Duodenal mucosa (tissue), 2 donors: ENCODE data around the gene ADARB2.

Source experiments
- H3K27ac ChIP-seq: one replicate; pipeline ENCODE4 v1.7.0; 2013; ENCODE audit warnings: low read depth, low read length
- H3K27me3 ChIP-seq, 2 donors: one replicate each; pipeline ENCODE4 v1.7.0; 2013; ENCODE audit warnings: low read length in 2 of 2, control low read depth in 1 of 2; ENCODE audit not compliant: insufficient read depth in 2 of 2, control insufficient read depth in 1 of 2
- H3K36me3 ChIP-seq, 2 donors: one replicate each; pipeline ENCODE4 v1.7.0; 2013; ENCODE audit warnings: low read length in 2 of 2, control low read depth in 1 of 2; ENCODE audit not compliant: insufficient read depth in 2 of 2, control insufficient read depth in 1 of 2
- H3K4me1 ChIP-seq, 2 donors: one replicate each; pipeline ENCODE4 v1.7.0; 2013; ENCODE audit warnings: low read length in 2 of 2, control low read depth in 1 of 2; ENCODE audit not compliant: insufficient read depth in 2 of 2, control insufficient read depth in 1 of 2
- H3K4me3 ChIP-seq, 2 donors: one replicate each; pipeline ENCODE4 v1.7.0; 2013; ENCODE audit warnings: low read length in 2 of 2, low read depth in 1 of 2
- H3K9ac ChIP-seq, 2 donors: one replicate each; pipeline ENCODE4 v1.7.0; 2013; ENCODE audit warnings: low read length in 2 of 2, low read depth in 1 of 2
- H3K9me3 ChIP-seq, 2 donors: one replicate each; pipeline ENCODE4 v1.7.0; 2013; ENCODE audit warnings: low read length in 2 of 2, control low read depth in 1 of 2; ENCODE audit not compliant: control insufficient read depth in 1 of 2

ADARB2 gene

GRCh38 chr10:1603181-1603580, 134.1 kb downstream of the ADARB2 start:
- no peak overlapping the region for H3K27ac ChIP-seq
- no peaks in the 10 kb centered on the region for H3K36me3 ChIP-seq
- H3K9me3 ChIP-seq: no peaks in the 10 kb centered on the region
- H3K27me3 ChIP-seq: peaks cover 0 to 7% of the 10 kb centered on the region in 2 donors
- H3K4me3 ChIP-seq: no peak overlapping the region
- H3K9ac ChIP-seq: no peak overlapping the region
- no peaks in the 10 kb centered on the region for H3K4me1 ChIP-seq

- no peak overlapping the region for H3K27ac ChIP-seq
- H3K27me3 ChIP-seq: peaks cover 0 to 7% of the 10 kb centered on the region in 2 donors
- H3K36me3 ChIP-seq: no peaks in the 10 kb centered on the region
- no peak overlapping the region for H3K4me3 ChIP-seq
- no peaks in the 10 kb centered on the region for H3K4me1 ChIP-seq
- H3K9ac ChIP-seq: no peak overlapping the region
- no peaks in the 10 kb centered on the region for H3K9me3 ChIP-seq
These were observed 135.3 kb downstream of the ADARB2 start for GRCh38 chr10:1602037-1602484.

DNA sequence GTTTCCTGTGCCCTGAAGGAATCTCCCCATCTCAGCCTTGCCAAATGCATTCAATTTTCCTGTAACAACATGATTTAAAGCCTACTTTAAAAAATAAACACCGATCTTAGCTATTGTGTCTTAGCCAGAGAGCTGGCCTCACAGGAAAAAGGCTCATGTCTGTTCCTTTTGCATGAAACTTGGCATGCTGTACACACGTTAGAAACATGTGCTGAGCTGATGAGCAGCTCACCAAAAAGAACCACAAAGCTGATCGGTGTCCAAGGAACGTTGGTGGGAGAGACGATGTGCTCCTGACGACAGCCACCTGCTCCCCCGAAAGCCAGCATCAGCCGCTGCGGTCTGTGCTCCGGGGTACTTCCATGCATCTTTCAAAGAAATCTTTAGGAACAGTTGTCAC, 135.9 kb downstream of the ADARB2 start:
- no peak overlapping the region for H3K4me3 ChIP-seq
- peaks cover 0 to 7% of the 10 kb centered on the region in 2 donors for H3K27me3 ChIP-seq
- no peaks in the 10 kb centered on the region for H3K36me3 ChIP-seq
- no peaks in the 10 kb centered on the region for H3K4me1 ChIP-seq
- no peaks in the 10 kb centered on the region for H3K9me3 ChIP-seq
- H3K9ac ChIP-seq: no peak overlapping the region
- H3K27ac ChIP-seq: no peak overlapping the region

DNA sequence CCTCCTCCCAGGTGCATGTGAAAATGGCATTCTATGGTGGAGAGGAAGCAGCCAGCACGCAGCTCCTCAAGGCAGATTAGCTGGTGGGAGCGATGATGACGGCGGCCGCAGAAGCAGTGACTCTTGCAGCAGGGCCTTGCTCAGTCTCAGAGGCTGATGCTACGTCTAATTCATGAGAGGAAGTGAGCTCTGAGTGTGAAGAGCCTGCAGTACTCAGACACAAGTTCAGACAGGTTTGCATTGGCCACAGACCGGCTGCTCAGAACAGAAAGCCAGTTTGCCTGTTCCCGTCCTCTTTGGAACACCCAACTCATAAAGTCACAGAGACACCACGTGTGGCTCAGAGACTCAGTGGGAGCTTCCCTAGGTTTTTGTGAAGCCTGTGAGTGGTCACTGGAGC, 136.5 kb downstream of the ADARB2 start:
- no peaks in the 10 kb centered on the region for H3K9me3 ChIP-seq
- H3K27me3 ChIP-seq: peaks cover 0 to 7% of the 10 kb centered on the region in 2 donors

DNA sequence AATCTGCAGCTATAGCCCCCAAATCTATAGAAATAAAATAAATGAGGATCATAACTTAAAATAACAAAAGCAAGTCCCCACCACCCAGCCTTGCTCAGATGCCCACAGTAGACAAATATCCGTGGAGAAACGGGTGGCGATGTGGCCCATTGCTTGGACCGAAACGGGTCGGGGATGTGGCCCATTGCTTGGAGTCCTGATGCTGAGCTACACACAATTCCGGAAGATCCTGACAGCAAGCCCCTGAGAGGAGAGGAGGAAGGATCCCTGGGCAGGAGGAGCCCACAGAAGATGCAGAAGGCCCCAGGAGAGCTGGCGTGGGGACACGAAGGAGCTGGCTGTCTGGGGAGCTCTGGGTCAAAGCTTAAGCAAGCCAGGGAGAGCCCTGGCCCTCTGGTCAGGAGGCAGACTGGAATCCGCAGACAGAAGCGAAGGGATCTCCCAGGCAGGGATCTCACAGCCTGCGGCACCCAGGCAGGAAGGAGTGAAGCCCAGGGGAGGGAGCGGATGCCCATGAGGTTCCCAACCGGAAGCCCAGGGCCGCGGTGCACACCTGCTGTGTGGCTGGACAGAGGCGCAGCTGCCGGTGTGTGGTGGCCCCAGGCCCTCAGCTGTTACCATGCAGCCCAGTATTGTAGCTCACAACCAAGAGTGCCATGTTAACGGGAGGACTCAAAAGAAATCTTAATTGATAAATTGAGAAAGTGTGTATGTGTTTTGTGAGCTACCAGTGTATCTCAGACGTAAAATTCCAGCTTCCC, 138.8 kb downstream of the ADARB2 start:
- no peaks in the 10 kb centered on the region for H3K36me3 ChIP-seq
- no peak overlapping the region for H3K27ac ChIP-seq
- no peaks in the 10 kb centered on the region for H3K9me3 ChIP-seq
- no peak overlapping the region for H3K4me3 ChIP-seq
- no peak overlapping the region for H3K9ac ChIP-seq
- peaks cover 0 to 7% of the 10 kb centered on the region in 2 donors for H3K27me3 ChIP-seq
- no peaks in the 10 kb centered on the region for H3K4me1 ChIP-seq

More for the DNA sequence above, 136.5 kb downstream of the ADARB2 start:
- no peak overlapping the region for H3K27ac ChIP-seq
- H3K4me3 ChIP-seq: no peak overlapping the region
- no peaks in the 10 kb centered on the region for H3K4me1 ChIP-seq
- no peak overlapping the region for H3K9ac ChIP-seq
- no peaks in the 10 kb centered on the region for H3K36me3 ChIP-seq

GRCh38 chr10:1597370-1598146, 139.8 kb downstream of the ADARB2 start:
- Histone ChIP-seq H3K9me3 (no peaks in the 10 kb centered on the region), H3K4me3 (no peak overlapping the region), H3K27ac (no peak overlapping the region), H3K4me1 (no peaks in the 10 kb centered on the region), H3K36me3 (no peaks in the 10 kb centered on the region), H3K9ac (no peak overlapping the region), H3K27me3 (no peaks in the 10 kb centered on the region)

DNA sequence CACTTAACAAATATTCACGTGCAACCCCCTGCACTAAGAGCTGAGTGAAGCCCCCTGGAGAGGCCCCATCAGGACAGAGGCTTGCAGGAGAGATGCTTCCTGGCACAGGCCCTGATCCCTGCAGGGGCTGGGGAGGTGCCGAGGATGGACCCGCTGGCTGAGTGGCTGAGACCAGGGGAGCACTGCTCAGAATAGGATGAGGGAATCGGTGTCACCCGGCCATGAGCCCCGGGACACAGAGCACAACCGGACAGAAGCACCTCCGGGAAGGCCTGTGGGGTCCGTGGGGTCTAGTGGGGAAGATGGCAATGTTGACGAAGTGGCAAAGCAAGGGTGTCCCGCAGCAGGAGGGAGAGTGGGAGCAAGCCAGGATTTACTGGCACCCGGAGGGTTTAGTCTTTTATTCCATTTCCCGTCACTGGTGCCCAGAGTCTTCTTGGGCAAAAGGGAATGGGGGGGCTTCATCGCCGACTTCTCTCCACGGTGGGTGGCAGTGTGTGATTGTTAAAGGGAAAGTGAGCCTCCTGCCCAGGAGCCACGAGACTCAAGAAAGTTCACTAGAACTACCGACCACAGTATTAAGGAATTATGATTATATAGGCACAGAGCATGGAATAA, 140.7 kb downstream of the ADARB2 start:
- Histone ChIP-seq H3K27me3 (no peaks in the 10 kb centered on the region), H3K4me1 (no peaks in the 10 kb centered on the region), H3K36me3 (no peaks in the 10 kb centered on the region), H3K9me3 (no peaks in the 10 kb centered on the region), H3K9ac (no peak overlapping the region), H3K4me3 (no peak overlapping the region), H3K27ac (no peak overlapping the region)

- no peaks in the 10 kb centered on the region for H3K27me3 ChIP-seq
- H3K4me3 ChIP-seq: no peak overlapping the region
- no peaks in the 10 kb centered on the region for H3K4me1 ChIP-seq
- H3K36me3 ChIP-seq: no peaks in the 10 kb centered on the region
- H3K9ac ChIP-seq: no peak overlapping the region
- no peaks in the 10 kb centered on the region for H3K9me3 ChIP-seq
- H3K27ac ChIP-seq: no peak overlapping the region
These were observed 141.6 kb downstream of the ADARB2 start for GRCh38 chr10:1595726-1596125.

DNA sequence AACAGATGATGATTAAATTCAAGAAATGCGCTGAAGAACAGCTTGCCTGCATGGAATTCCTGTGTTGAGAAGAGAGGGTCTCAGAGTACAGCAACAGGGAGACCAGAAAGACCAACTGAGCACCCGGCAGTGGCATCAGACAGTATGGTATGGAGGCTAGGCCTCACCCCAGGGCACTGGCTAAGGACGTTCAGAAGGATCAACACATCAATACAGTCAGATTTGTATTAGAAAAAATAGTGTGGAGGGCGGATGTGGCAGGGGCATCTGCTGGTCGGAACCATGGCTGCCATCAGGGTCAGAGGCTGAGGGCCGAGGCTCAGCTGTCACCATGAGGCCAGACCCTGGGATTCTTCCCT, 142.1 kb downstream of the ADARB2 start:
- H3K4me1 ChIP-seq: no peaks in the 10 kb centered on the region

More for the DNA sequence above, 142.1 kb downstream of the ADARB2 start:
- no peak overlapping the region for H3K27ac ChIP-seq
- H3K4me3 ChIP-seq: no peak overlapping the region
- H3K9ac ChIP-seq: no peak overlapping the region
- H3K27me3 ChIP-seq: no peaks in the 10 kb centered on the region
- H3K36me3 ChIP-seq: no peaks in the 10 kb centered on the region
- no peaks in the 10 kb centered on the region for H3K9me3 ChIP-seq
